Left lobe of liver (tissue), 2 donors: Measurements from ENCODE around the gene RFPL3. TPM values are rescaled to one million over a fixed set of nuclear protein-coding genes. Genes with fewer than 3 reads are reported as not detected.
"Not testable (repeated sequence)": the region's sequence is repeated elsewhere in the genome, so short reads cannot be mapped to it uniquely, and the experiment has no call there.

Source experiments
- ATAC-seq: fragments of 200-7000 bp; cut with Tn5 transposase; one replicate; pipeline ENCODE4 v1.9.1; 2020; ENCODE audit warnings: mild to moderate bottlenecking, moderate library complexity
- DNase-seq: peaks from one replicate; pipeline ENCODE4 v3.0.0-alpha.2; 2020; ENCODE audit warnings: low spot score
- total RNA-seq: library from RNA; stranded (reverse); gene quantifications from one replicate; pipeline ENCODE4 v1.2.1, GENCODE V29; 2021
- donor health status: DM: no; HTN: no; CAD: no; lungs with moderate emphysema.
- donor health status: DM: no; HTN: yes; CAD: no.

The RFPL3 gene
- total RNA-seq = not detected

DNA sequence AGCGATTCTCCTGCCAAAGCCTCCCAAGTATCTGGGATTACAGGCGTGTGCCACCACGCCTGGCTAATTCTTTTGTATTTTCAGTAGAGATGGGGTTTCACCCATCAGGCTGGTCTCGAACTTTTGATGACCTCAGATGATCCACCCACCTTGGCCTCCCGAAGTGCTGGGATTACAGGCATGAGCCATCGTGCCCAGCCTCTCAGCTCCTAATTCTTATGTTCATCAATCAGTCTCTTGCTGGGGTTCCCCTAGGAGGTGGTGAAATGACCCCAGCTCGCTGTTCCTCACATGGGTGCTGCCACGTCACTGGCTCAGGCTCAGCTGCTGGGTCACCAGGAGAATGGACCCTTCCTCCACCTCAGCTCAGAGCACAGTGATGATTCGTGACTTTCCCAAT is at the start of gene RFPL3:
TSS of gene RFPL3 (plus strand) at position 301 of the 400 bp plus-strand sequence. CDS start 205 bp downstream, outside the sequence.
- not testable (repeated sequence) for ATAC-seq, DNase-seq

DNA sequence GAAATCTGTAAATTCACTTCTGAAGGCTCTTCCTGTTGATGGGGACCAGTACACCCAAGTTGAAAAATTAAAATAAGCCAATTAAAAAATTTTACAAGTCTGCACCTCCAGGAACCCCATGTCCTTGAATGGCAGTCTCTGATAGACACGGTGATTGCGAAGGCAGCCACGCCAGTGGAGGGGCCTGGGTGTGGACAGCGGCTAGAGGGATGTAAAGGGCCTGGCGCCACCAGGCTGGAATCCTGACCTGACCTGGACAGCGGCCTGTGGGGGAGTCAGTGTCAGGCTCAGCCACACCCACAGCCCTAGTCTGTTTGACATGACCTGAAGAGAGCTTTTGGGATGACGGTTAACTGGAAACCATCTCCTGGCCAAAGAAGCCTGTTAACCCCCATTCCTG is 49.5 kb upstream of the RFPL3 start:
- ATAC-seq = no peak

DNA sequence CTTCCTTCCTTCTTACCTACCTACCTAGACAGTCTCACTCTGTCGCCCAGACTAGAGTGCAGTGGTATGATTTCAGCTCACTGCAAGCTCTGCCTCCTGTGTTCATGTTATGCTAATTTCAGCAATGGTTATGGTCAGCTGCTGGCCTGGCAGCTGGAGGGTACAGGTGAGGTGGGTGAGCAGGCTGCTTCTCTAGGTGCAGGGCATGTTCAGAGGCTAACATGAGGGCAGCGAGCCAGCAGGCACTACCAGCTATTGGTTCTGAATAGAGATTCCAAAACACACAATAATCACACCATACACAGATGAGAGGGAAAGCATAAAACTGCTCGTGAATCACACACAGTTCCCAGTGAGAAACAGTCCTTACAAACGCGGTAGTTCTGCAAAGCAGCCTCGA is 48.7 kb upstream of the RFPL3 start:
- DNase-seq (no peak), ATAC-seq (no peak)

More for the DNA sequence above, 49.5 kb upstream of the RFPL3 start:
- no peak for DNase-seq

DNA sequence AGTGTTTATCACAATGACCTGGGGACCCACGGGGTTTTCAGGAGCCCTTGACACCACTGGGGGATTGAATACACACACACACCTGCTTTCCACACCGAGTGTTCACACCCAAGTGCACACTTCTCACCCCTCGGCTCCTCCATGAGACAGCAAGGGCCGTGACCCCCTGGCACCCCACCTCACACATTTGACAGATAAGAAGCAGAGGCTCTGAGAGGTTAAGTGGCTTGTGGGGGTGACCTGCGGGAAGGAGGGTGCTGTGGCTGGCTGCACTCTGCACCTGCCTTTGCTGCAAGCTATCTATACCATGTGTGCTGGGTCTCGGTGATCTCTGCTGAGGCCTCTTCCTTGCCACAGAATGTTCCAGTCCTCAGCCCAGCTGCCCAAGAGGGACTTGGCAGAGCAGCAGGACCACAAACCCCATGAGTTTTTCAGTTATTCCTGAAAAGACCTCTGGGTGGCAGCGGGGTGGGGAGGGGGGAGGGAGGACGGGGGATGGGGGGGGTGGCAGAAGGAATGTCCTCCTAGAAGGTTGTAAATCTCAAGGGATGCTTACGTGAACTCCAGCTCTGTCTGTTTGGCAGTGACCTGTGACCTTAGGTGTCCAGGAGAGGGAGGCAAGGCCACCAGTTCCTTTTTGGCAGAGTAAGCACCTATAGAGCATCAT is 47.9 kb upstream of the RFPL3 start:
- ATAC-seq = no peak
- DNase-seq = no peak

DNA sequence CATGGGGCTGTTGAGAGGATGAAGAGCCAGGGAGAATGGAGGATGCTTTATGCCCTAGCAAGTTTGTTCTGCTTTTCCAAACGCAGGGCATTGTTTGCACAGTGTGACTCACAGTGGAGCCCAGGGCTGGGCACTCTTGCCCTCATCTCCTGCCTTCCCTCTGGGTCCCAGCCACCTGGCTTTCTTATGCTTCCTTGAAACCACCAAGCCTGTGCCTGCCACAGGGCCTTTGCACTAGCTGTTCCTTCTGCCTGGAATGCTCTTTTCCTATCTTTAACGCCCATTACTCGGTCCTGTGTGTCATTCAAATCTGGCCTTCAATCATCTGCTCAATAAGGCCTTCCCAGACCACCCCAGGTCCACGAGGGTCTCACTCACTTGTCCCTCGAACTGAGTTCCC is 46.9 kb upstream of the RFPL3 start:
- DNase-seq (no peak), ATAC-seq (no peak)

DNA sequence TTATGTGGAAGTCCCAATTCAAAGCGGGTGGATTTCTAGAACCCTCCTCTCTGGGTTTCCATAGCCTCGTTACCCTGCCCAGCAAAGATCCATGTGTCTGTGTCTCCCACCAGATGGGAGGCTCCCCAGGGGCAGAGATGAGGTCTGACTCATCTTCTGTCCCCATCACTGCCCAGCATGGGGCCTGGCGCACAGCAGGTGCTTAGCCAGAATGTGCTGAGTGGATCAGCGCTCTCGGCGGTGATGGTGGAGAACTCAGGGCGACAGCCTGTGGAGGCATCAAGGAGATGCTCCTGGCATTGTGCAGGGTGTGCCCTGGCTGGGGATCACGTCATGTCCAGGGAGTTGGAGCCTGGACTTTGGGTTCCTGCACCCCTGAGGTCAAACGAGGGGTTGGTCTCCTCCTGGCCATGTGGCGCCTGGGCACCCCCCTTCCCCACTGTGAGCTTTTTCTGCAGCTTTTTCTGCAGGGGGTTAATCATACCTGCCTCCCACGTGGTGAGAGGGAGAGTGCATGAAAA is 46.1 kb upstream of the RFPL3 start:
- no peak for ATAC-seq

DNA sequence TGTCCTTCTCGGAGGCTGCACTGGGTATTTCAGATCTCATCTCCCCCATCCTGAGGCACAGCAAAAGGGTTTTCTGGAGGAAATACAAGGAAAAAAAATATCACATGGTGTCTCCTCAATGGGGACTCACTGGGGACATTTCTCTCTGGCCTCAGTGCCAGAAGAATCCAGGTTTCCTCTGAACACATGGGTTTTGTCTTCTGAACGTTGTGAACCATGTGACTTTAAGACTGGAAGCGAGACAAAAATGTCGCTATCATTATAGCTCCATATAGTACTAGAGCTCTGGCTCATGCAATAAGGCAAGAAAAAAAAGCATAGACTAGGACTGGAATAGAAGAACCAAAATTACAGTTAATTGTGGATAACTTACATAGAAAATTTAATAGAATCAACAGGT is 44.9 kb upstream of the RFPL3 start:
- DNase-seq (no peak), ATAC-seq (no peak)

More for the DNA sequence above, 46.1 kb upstream of the RFPL3 start:
- no peak for DNase-seq

DNA sequence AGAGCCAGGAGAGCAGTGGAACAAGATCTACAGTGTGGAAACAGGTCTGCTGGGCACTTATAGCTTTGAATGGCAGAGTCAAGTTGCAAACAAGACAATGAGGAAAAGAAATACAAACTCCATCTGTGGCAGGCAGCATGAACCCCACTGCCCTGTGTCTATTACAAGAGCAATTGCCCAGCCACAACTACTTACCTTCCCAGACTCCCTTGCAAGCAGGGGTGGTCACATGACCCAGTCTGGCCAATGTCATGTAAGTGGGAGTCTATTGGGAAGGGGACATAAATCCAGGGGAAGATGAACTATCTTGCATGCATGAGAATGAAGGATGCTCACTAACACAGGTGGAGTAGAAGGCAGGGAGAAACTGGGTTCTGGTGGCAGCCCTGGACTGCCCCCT is 44.1 kb upstream of the RFPL3 start:
- ATAC-seq = no peak
- no peak for DNase-seq

DNA sequence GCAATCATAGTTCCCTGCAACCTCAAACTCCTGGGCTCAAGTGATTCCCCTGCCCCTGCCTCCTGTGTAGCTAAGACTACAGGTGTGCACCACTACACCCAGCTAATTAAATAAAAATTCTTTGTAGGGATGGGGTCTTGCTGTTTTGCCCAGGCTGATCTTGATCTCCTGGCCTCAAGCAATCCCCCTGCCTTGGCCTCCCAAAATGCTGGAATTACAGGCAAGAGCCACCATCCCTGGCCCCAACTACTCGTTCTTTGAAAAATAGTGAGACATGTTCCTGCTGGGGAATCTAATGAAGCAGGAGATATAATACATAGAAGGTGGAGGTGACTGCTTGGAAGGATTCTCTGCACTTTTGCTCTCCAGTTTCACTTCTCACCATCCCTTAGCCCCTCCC is 40.1 kb upstream of the RFPL3 start:
- DNase-seq (no peak), ATAC-seq (no peak)

DNA sequence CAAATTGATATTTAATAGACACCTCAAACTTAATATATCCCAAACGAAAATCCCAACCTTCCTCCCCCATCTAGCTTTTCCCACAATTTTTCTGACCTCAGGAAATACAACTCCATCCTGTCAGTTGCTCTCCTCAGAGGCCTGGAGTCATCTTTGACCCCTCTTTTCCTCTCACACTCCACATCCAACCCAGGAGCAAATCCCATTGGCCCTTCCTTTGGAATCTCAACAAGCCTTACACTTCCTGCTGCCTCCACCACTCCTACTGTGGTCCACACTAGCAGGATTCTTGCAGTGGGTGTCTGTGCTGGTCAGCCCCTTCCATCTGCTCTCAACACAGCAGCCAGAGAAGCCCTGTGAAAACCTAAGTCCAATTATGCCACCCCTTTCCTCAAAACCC is 39.3 kb upstream of the RFPL3 start:
- DNase-seq (peak; percentile 5), ATAC-seq (no peak)

DNA sequence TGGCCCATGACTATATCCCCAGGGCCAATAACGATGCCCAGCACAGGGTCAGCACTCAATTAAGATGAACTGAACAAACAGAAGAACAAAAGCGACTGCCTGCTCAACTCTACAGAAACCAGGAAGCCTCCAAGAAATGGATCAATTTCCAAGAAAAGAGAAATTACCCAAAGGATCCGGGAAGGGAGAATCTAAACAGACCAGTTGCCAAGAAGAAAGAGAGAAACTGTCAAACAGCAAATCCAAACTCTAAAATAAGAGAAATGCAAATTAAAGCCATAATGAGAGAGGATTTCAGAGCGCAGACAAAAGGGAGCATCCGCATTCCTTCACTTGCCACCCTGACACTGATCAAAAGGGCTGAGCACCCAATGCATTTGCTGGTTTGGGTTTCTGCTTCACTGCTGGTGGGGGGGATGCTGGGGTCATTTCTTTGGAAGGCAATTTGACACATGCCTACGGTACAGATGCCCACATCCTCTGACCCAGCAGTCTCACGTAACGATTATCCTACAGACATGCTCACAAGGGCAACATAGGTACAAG is 37.7 kb upstream of the RFPL3 start:
- DNase-seq = peak; percentile 16
- ATAC-seq = no peak

DNA sequence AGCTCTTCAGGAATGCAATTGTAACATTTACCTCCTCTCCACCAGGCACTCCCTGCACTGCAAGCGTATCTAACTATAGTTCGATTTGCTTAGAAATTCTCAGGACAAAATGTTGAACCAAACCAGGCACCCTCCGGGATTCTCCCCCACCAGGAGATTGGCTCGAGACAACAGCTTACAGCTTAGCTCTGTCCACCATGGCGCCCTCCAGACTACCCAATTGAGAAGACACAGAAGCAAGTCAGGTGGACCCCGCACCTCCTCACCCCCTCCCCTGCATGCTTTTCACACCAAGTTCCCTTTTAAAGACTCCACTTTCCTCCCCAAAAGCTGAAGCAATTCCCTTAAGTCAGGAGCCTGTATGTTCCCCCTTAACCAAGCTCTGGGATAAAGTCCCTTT is 34.7 kb upstream of the RFPL3 start:
- DNase-seq (peak; percentile 21), ATAC-seq (no peak)

DNA sequence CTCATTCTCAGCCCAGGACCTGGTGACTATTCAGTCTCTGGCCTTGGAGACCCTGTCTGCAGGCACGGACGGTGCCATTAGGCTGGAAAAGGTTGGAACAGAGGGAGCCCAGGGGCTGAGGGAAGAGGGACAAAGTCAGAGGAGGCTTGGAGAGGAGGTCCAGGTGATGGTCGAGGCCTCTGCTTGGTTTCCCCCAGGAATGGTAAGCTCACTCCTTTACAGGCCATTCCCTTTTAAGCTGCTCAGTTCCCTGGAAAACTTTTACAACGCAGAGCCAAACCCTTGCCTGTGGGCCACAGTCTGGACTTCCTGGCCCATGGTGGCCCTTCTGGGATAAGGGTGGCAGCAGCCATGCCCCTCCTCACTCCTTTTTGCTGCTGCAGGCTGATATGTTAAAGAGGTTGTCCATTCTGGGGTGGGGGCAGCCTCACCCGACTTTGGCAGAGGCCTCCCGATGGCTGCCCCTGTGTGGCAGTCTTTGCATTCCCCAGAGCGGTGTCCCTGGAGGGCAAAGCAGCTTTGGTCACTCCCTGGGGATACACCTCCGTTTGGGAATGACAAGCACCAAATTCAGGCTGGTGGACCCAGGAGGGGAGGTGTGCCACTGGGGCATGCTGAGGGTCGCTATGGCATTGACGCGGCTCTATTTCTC is 34.0 kb upstream of the RFPL3 start:
- DNase-seq (peak; percentile 23), ATAC-seq (no peak)

DNA sequence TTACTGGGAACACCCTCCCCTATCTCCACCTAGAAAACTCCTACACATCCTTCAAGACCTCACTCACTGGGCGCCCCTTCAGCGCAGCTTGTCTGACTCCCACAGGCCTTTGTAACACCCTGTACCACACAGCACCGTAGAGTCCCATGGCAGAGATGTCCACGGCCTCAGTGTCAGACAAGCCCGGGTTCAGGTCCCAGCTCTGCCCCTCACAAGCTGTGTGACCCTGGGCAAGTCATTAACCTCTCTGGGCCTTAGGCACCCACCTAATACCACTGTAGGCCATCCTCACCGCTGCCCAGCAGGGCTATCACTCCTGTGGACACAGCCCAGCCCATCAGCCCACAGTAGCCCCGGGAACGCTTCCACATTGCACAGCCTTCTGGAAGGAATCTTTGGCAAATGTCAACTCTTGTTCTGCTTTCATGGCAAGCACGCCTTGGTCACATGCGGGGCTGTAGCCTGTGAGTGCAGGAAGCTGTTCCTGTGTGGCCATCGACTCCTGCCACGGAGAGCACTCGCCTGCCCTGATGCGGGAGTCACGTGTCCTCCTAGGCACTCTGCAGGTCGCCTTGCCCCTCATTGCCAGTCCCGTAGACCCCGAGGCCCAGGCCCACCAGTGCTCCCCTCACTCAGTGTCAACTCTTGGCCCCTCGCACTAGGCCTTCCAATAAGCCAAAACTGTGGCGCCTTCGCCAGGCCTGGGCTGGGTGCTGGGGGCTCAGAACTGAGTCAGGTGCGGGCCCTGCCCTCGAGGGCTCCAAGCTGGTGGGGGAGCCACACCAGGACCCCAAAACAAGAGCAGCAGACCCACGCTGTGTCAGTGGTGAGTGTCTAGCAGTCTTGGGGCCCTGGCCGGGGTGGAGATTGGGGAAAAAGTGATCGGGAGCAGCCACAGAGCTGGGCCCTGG is 32.9 kb upstream of the RFPL3 start:
- DNase-seq = peak; percentile 31
- no peak for ATAC-seq

DNA sequence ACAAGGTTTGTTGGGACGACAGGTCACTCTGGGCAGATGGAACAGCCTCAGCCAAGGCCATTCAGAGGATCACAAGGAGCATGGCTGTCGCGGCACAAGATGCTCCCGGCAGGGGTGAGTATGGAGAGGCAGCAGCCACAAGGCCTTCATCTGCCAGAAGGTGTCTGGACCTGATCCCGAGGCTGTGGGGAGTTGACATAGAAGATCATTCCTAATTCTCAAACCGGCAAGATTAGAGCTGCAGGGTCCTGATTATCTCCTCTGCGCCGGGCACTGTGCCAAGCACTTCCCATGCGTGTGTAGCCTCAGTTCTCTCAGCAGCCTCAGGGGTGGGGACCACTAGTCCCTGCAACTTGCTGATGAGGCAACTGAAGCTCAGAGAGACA is 32.3 kb upstream of the RFPL3 start:
- ATAC-seq = peak; percentile 27
- peak; percentile 44 for DNase-seq

DNA sequence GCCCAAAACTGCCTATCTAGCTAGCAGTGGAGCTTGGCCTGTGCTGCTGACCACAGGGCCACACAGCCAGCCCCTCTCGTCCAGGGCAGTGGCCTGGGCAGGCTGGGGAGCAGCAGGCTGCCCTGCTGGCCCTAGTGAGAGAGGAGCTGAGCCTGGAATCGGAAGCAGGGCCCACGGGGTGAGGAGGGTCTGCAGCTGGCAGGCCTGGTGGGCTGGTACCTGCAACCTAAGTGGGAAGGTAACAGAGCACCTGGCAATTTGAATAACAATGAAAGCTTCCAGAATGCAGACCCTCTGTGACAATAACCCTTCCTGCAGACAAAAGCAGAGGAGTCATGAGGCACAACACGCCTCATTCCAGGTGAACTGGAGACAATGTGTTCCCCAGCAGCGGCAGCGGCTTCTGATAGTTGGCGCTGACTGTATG is 31.8 kb upstream of the RFPL3 start:
- no peak for ATAC-seq
- DNase-seq = no peak

DNA sequence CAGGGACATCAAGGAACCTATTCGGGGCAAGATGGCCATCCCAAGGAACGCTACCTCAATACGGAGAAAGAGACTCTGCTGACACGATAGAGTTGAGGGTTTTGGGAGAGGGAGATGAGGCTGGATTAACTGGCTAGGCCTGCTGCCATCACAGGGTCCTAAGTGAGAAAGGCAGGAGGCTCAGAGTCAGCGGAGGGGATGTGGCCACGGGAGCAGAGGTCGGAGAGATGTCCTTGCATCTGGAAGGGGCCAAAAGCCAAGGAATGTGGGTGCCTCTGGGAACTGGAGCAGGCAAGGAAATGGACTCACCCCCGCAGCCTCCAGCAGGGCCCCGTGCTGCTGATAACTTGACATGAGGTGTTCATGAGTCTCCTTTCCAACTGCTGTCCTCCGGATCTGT is 31.0 kb upstream of the RFPL3 start:
- ATAC-seq (no peak), DNase-seq (peak; percentile 30)

DNA sequence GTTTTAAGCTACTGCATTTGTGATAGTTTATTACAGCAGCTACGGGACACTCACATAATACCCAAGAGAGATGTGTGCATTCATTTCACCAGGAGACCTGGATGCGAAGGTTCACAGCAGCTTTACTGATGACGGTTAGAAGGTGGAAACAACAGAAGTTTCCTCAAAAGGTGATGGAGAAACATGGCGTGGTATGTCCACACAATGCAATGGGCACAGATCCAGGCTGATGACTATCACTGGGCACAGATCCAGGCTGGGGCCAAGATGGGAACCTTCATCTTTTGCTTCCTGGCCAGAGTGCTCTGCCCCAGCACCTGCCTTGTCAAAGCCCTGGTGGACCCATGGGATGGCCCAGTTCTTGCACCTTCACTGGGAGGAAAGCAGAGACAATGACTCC is 30.6 kb upstream of the RFPL3 start:
- peak; percentile 41 for DNase-seq
- no peak for ATAC-seq

DNA sequence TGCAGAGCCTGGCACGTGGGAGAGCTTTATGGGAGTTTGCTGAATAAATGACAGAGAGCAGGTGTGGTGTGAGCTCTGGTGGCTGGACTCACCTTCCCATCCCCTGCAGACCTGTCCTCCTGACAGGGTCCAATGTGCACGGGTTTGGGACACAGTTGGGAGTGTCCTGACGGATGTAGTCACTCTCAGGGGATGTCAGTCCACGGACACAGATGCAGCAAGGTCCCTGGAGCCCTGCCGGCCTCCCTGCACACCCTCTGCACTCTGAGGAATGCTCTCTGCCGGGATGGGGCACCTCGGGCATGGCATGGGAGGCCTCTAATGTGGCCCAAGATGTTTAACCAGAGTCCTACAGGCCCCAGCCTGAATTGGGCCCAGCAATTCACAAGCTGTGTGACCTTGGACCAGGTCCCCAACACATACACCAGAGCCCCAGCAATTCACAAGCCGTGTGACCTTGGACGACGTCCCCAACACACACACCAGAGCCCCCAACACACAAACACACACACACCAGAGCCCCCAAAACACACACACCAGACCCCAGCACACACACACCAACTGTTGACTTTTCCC is 30.0 kb upstream of the RFPL3 start:
- ATAC-seq (no peak), DNase-seq (peak; percentile 29)

DNA sequence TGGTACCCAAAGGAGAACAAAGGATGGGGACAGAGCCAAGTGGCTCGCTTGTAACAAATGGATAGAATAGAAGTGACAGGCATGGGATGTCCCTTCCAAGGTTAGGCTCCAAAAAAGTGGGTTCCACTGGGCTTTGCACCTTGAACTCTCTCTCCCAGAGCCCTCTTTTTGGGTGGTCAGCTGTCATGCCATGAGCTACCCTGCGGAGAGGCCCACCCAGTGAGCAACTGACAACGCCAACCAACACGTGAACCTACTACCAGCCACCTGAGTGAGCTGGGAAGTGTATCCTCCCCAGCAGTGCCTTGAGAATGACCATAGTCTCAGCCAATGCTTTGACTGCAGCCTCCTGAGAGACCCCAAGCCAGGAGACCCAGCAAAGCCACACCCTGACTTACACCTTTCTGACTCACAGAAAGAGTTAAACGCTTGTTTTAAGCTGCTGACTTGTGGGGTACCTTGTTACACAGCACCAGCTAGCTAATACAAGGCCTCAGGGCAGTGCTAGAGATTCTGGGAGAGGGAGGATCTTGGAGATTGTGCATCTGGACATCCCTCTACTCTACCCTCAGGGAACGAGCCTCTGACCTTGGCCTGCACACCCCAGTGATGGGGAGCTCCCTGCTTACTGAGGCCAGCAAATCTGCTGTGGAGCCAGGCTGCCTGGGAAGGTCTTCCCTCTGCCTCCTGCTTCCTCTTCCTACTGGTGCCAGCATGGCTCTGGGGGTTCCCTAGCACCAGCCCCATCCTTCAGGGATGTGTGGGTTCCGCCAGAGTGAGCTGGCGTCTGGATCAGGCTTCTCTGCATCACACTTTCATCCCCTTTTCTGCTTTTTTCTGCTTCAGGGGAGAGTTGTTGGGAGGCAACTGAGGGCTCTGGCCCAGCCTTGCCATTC is 29.1 kb upstream of the RFPL3 start:
- no peak for ATAC-seq
- DNase-seq = peak; percentile 16
